ENCODE data around the gene MAML3. TPM values are rescaled to one million over a fixed set of nuclear protein-coding genes. Genes with fewer than 3 reads are reported as not detected.
A peak's percentile ranks its signal among the peaks of the same experiment; 100 is the strongest.

MAML3 gene
- total RNA-seq (2014; rRNA removed; shearing (Covaris generic)): not detected in 2 replicates

- in situ Hi-C loops (cut with HindIII; ENCODE audit: low sequenced_read_pairs): no loop called here
- DNase-seq (ENCODE audit: low spot score): peak; percentile 92
Observed at GRCh38 chr4:140153718-140154571, at the start of gene MAML3. TSS of gene MAML3 (minus strand) at chr4:140154184. CDS start at chr4:140153327, 857 bp downstream.

- DNase-seq (ENCODE audit: low spot score): no peak
- in situ Hi-C loops (cut with HindIII; ENCODE audit: low sequenced_read_pairs): no loop called here
Observed at GRCh38 chr4:140198942-140199341, 45.0 kb upstream of the MAML3 start.

GRCh38 chr4:140195806-140196205, 41.8 kb upstream of the MAML3 start:
- in situ Hi-C loops (cut with HindIII; ENCODE audit: low sequenced_read_pairs): no loop called here
- no peak for DNase-seq (ENCODE audit: low spot score)

DNA sequence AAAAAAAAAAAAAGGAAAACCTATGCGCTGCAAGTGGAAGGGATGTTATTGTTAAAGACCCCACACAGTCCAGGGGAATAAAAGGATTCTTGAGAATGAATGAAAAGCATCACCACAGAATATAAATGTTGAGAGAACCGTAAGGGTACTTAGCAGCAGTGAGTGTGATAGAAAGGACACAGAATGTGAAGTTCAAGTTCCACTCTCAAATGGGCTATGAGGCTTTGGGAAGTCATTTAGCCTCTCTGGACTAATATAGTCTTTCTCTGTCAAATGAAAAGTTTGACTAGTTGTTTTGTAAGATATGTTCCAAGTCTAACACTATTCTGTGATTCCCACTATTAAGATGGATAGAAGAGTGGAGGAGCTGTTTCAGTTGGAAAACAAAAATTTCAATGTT, 35.8 kb upstream of the MAML3 start:
- DNase-seq (ENCODE audit: low spot score): no peak
- in situ Hi-C loops (cut with HindIII; ENCODE audit: low sequenced_read_pairs): no loop called here

- DNase-seq (ENCODE audit: low spot score): no peak
- in situ Hi-C loops (cut with HindIII; ENCODE audit: low sequenced_read_pairs): no loop called here
Observed at GRCh38 chr4:140188975-140189374, 35.0 kb upstream of the MAML3 start.

- DNase-seq (ENCODE audit: low spot score): no peak
- in situ Hi-C loops (cut with HindIII; ENCODE audit: low sequenced_read_pairs): no loop called here
Observed at GRCh38 chr4:140187316-140187695, 33.3 kb upstream of the MAML3 start.

DNA sequence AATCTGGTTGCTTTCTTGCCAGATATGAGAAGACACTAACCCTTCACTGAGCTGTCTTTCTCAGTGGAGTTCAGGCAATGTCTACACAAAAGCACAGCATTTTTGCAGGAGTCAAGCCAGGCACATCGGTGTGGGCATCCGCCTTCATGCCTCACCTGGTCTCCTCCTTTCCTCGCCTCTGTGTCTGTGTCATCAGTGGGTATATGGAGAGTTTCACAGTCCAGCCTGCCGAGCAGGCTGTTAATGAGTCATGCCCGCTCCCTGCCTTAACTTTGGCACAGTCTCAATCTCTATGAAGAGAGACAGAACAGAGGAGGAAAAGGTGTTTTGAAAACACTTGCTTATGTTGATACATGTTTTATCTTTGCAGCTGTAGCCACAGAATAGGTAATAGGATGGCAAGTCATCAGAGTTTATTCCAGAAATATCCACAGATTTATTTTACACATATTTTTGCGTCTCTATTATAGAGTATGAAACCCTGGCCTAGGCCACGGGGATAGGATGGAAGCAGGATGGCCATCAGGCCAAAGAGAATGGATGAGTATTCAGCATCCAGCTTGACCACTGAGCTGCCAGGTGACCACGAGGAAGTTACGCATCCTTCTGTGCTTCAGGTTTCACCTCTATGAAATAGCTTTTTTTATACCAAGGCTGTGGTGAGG, 32.8 kb upstream of the MAML3 start:
- DNase-seq (ENCODE audit: low spot score): peak; percentile 70

GRCh38 chr4:140186082-140186438, 32.1 kb upstream of the MAML3 start:
- in situ Hi-C loops (cut with HindIII; ENCODE audit: low sequenced_read_pairs): no loop called here
- DNase-seq (ENCODE audit: low spot score): no peak

More for the DNA sequence above, 32.8 kb upstream of the MAML3 start:
- in situ Hi-C loops (cut with HindIII; ENCODE audit: low sequenced_read_pairs): no loop called here

DNA sequence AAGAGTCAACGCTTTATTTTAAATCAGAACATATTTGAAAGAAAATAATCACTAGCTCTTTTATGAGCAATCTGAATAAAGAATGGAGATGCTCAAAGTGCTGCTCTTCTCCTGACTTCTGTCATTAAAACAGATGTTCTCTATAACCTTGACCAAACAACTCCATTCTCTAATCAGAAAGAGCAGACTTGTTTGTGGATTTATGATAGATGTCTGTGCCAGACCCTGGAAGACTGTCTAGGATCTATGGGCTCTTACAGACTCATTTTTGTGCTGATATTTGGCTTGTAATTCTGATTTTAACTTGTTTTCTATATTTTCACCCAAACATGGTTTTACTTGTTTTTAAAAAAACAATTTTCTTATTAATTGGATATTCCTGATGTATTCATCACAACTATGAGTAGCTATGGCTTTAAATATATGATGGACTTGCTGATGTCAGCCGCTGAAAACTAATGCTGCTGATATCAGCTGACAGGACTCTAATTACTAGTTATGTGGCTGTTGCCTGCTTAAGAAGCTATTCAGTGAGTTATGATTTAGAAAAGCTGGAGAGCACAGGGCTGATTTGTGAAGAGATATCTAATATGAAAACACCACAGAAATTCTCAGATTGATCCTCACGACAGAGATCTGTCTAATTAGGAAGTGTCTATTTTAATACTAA, 31.6 kb upstream of the MAML3 start:
- DNase-seq (ENCODE audit: low spot score): no peak
- in situ Hi-C loops (cut with HindIII; ENCODE audit: low sequenced_read_pairs): no loop called here

DNA sequence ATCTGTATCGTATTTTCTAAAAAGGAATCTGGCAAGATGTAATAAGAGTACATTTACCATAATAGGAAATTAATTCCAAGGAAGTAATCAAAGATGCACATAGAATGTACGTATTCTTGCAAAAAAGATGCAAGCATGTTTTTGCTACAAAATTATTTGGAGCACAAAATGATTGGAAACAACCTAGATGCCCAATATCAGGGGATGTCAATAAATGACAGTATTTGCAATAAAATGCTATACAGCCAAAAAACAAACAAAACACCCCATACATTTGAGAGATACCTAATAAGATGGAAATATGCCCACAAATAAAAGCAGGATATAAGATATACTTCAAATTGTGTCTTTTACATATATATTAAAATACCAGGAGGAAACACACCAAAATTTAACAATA, 29.3 kb upstream of the MAML3 start:
- in situ Hi-C loops (cut with HindIII; ENCODE audit: low sequenced_read_pairs): no loop called here
- no peak for DNase-seq (ENCODE audit: low spot score)

DNA sequence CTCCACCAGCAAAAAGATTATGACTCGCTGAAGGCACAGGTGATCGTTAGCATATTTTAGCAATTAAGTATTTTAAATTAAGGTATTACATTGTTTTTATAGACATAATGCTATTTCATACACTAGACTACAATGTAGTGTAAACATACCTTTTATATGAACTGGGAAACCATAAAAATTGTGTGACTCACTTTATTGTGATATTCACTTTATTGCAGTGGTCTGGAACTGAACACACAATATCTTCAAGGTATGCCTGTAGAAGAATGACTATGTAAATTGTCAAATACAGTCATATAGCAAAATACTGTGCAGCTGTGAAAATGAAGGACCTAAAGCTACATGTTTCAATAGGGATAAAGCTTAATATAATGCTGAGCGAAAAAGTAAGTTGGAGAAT, 26.6 kb upstream of the MAML3 start:
- in situ Hi-C loops (cut with HindIII; ENCODE audit: low sequenced_read_pairs): no loop called here
- DNase-seq (ENCODE audit: low spot score): no peak

DNA sequence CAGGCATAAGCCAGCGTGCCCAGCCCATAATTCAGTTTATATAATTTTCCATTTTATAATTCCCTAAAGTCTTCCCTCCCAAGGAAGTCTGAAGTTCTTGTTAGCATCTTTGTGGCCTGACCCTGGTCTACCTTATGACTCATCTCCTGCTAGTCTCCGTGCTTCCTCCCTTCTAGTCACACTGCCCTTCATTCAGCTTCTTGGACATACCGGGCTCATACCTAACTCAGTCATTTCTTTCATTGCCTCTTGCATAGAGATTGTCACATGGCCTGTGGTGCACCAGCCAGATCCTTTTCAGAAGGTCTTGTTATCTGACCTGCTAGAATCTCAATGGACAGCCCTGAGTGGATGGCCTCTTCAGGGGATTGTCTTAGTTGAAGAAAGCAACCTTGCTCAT, 22.8 kb upstream of the MAML3 start:
- DNase-seq (ENCODE audit: low spot score): no peak
- in situ Hi-C loops (cut with HindIII; ENCODE audit: low sequenced_read_pairs): no loop called here

DNA sequence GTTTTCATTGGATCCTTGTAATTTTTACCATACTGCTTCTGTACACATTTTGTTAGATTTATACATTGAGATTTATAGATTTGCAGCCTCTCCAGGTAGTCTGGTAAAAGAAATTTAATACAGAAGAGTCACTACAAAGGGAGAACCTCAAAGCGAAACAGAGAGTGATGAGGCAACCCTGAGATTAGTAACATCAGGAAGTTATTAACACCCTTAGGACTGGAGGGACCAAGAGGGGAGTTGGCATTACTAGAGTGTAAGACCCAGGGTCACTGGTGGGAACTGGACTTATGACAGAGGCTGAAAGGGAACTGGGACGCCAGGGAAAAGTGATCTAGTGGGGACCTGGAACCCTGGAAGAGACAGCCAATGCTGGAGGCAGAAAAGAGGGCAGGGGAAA, 20.6 kb upstream of the MAML3 start:
- no peak for DNase-seq (ENCODE audit: low spot score)
- in situ Hi-C loops (cut with HindIII; ENCODE audit: low sequenced_read_pairs): no loop called here

DNA sequence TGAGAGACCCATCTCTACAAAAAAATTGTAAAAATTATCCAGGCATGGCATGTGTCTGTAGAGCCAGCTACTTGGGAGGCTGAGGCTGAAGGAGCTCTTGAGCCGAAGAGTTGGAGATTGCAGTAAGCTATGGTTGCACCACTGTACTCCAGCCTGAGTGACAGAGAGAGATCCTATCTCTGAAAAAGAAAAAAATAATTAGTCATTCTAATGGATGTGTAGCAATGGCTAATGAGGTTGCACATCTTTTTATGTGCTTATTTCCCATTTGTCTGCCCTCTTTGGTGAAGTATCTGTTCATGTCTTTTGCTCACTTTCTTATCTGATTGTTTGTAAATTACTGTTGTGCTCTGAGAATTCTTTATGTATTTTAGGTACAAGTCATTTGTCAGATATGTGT, 19.0 kb upstream of the MAML3 start:
- no peak for DNase-seq (ENCODE audit: low spot score)
- in situ Hi-C loops (cut with HindIII; ENCODE audit: low sequenced_read_pairs): no loop called here

DNA sequence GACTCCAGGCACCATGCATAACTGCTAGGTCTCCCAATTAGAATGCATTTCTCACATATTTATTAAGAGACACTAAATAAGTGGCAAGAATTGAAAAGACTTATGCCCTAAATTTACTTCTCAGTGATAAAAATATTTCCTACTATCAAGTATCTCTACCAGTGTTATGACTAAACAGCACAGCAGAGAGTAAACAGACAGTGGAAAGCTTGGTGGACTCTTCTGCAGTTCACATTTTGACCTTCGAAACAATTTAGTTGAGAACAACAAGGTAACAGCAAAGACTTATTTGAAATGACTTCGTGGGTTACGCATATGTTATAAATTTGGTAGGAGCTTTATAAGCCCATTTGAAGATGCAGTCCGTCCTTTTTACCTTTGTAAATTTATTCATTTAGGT, 16.3 kb upstream of the MAML3 start:
- no peak for DNase-seq (ENCODE audit: low spot score)
- in situ Hi-C loops (cut with HindIII; ENCODE audit: low sequenced_read_pairs): no loop called here

GRCh38 chr4:140168936-140169335, 15.0 kb upstream of the MAML3 start:
- no peak for DNase-seq (ENCODE audit: low spot score)
- in situ Hi-C loops (cut with HindIII; ENCODE audit: low sequenced_read_pairs): no loop called here

DNA sequence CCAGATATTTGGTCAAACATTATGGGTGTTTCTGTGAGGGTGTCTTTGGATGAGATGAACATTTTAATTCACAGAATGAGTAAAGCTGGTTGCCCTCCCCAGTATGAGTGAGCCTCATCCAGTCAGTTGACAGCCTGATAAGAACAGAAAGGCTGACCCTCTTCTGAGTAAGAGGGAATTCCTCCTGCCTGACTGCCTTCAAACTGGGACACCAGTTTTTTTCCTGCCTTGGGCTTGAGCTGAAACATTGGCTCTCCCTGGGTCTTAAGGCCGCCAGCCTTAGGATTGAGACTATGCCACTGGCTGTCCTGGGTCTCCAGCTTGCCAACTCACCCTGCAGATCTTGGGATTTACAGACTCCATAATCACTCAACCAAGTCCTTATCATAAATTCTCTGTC, 14.5 kb upstream of the MAML3 start:
- in situ Hi-C loops (cut with HindIII; ENCODE audit: low sequenced_read_pairs): no loop called here
- no peak for DNase-seq (ENCODE audit: low spot score)

- DNase-seq (ENCODE audit: low spot score): no peak
- in situ Hi-C loops (cut with HindIII; ENCODE audit: low sequenced_read_pairs): no loop called here
Observed at GRCh38 chr4:140163029-140163810, 9.2 kb upstream of the MAML3 start.

- in situ Hi-C loops (cut with HindIII; ENCODE audit: low sequenced_read_pairs): no loop called here
- no peak for DNase-seq (ENCODE audit: low spot score)
Observed at GRCh38 chr4:140162596-140162995, 8.6 kb upstream of the MAML3 start.

Measured in G401 (cell line).